ENCODE measurements around the gene MPL. TPM values are rescaled to one million over a fixed set of nuclear protein-coding genes. Genes with fewer than 3 reads are reported as not detected.

The MPL gene
- total RNA-seq, 1 donor = not detected

- no peaks in the 10 kb centered on the region for H3K27me3 ChIP-seq (ENCODE audit: insufficient read depth, low read length)
- no peaks in the 10 kb centered on the region for H3K9me3 ChIP-seq (ENCODE audit: low read depth, low read length)
- no peaks in the 10 kb centered on the region for H4K20me1 ChIP-seq (ENCODE audit: insufficient read depth, low read length)
- H3K36me3 ChIP-seq (ENCODE audit: insufficient read depth, low read length) = no peaks in the 10 kb centered on the region
- no peaks in the 10 kb centered on the region for H3K79me2 ChIP-seq (ENCODE audit: insufficient read depth, low read length)
- no peak overlapping the region for H2AFZ ChIP-seq (ENCODE audit: low read length)
- no peak for DNase-seq (ENCODE audit: insufficient read length, low spot score, missing footprints)
- no peak overlapping the region for H3K4me3 ChIP-seq (ENCODE audit: insufficient read depth, low read length)
- TF ChIP-seq CTCF (IDR thresholded peaks at IDR 0.05; ENCODE audit: extremely low read depth, low read depth, low read length) = no peak
- no peak overlapping the region for H3K27ac ChIP-seq (ENCODE audit: low read depth, low read length)
- no peak overlapping the region for H3K4me2 ChIP-seq (ENCODE audit: insufficient read depth, low read length)
- no peaks in the 10 kb centered on the region for H3K4me1 ChIP-seq (ENCODE audit: insufficient read depth, low read length)
Observed at GRCh38 chr1:43312212-43312623, 25.4 kb upstream of the MPL start.

GRCh38 chr1:43312663-43313515 lies 24.7 kb upstream of the MPL start:
- Histone ChIP-seq H3K79me2 (ENCODE audit: insufficient read depth, low read length) (no peaks in the 10 kb centered on the region), H3K36me3 (ENCODE audit: insufficient read depth, low read length) (no peaks in the 10 kb centered on the region), H3K4me2 (ENCODE audit: insufficient read depth, low read length) (no peak overlapping the region), H3K27ac (ENCODE audit: low read depth, low read length) (no peak overlapping the region), H2AFZ (ENCODE audit: low read length) (no peak overlapping the region), H3K27me3 (ENCODE audit: insufficient read depth, low read length) (no peaks in the 10 kb centered on the region), H4K20me1 (ENCODE audit: insufficient read depth, low read length) (no peaks in the 10 kb centered on the region), H3K4me1 (ENCODE audit: insufficient read depth, low read length) (no peaks in the 10 kb centered on the region), H3K9me3 (ENCODE audit: low read depth, low read length) (no peaks in the 10 kb centered on the region), H3K4me3 (ENCODE audit: insufficient read depth, low read length) (no peak overlapping the region)
- DNase-seq (ENCODE audit: insufficient read length, low spot score, missing footprints) = no peak
- no peak for TF ChIP-seq CTCF (IDR thresholded peaks at IDR 0.05; ENCODE audit: extremely low read depth, low read depth, low read length)

GRCh38 chr1:43313771-43314170 lies 23.8 kb upstream of the MPL start:
- Histone ChIP-seq H3K4me1 (ENCODE audit: insufficient read depth, low read length) (no peaks in the 10 kb centered on the region), H3K79me2 (ENCODE audit: insufficient read depth, low read length) (no peaks in the 10 kb centered on the region), H3K4me2 (ENCODE audit: insufficient read depth, low read length) (no peak overlapping the region), H3K36me3 (ENCODE audit: insufficient read depth, low read length) (no peaks in the 10 kb centered on the region), H3K9me3 (ENCODE audit: low read depth, low read length) (no peaks in the 10 kb centered on the region), H3K4me3 (ENCODE audit: insufficient read depth, low read length) (no peak overlapping the region), H4K20me1 (ENCODE audit: insufficient read depth, low read length) (no peaks in the 10 kb centered on the region), H3K27ac (ENCODE audit: low read depth, low read length) (no peak overlapping the region), H3K27me3 (ENCODE audit: insufficient read depth, low read length) (no peaks in the 10 kb centered on the region), H2AFZ (ENCODE audit: low read length) (no peak overlapping the region)
- no peak for TF ChIP-seq CTCF (IDR thresholded peaks at IDR 0.05; ENCODE audit: extremely low read depth, low read depth, low read length)
- DNase-seq (ENCODE audit: insufficient read length, low spot score, missing footprints) = no peak

- no peak for DNase-seq (ENCODE audit: insufficient read length, low spot score, missing footprints)
- Histone ChIP-seq H3K4me2 (ENCODE audit: insufficient read depth, low read length) (no peak overlapping the region), H3K4me1 (ENCODE audit: insufficient read depth, low read length) (no peaks in the 10 kb centered on the region), H3K9me3 (ENCODE audit: low read depth, low read length) (no peaks in the 10 kb centered on the region), H3K4me3 (ENCODE audit: insufficient read depth, low read length) (no peak overlapping the region), H2AFZ (ENCODE audit: low read length) (no peak overlapping the region), H4K20me1 (ENCODE audit: insufficient read depth, low read length) (no peaks in the 10 kb centered on the region), H3K79me2 (ENCODE audit: insufficient read depth, low read length) (no peaks in the 10 kb centered on the region), H3K27me3 (ENCODE audit: insufficient read depth, low read length) (no peaks in the 10 kb centered on the region), H3K27ac (ENCODE audit: low read depth, low read length) (no peak overlapping the region), H3K36me3 (ENCODE audit: insufficient read depth, low read length) (no peaks in the 10 kb centered on the region)
- TF ChIP-seq CTCF (IDR thresholded peaks at IDR 0.05; ENCODE audit: extremely low read depth, low read depth, low read length) = no peak
Observed at GRCh38 chr1:43314233-43314632, 23.4 kb upstream of the MPL start.
